HL-60 (cell line): ENCODE measurements around the gene KRT9.

Experiments used
- DNase-seq, 2 experiments: peaks; one replicate each; pipeline ENCODE4 v3.0.0-alpha.2; 2010 to 2020; ENCODE audit warnings: low read depth in 1 of 2, low spot score in 1 of 2
- H3K27ac ChIP-seq: fragments of 250-450 bp; sonication (Bioruptor Pico); replicated peaks from 2 replicates; pipeline ENCODE4 v1.5.1; 2020; ENCODE audit warnings: mild to moderate bottlenecking, moderate library complexity
- H3K27me3 ChIP-seq: fragments of 250-450 bp; sonication (Bioruptor Pico); 2 replicates; pipeline ENCODE4 v1.5.1; 2021; ENCODE audit warnings: mild to moderate bottlenecking, moderate library complexity; ENCODE audit not compliant: insufficient read depth, poor library complexity, severe bottlenecking
- H3K4me3 ChIP-seq: replicated peaks from 2 replicates; pipeline ENCODE4 v1.5.1; 2011; ENCODE audit warnings: mild to moderate bottlenecking, control low read depth, low read length; ENCODE audit not compliant: insufficient read depth
- CTCF ChIP-seq: IDR thresholded peaks from one replicate; pipeline ENCODE4 v1.5.1; 2011; ENCODE audit warnings: low read length, control low read depth, inconsistent platforms; ENCODE audit not compliant: insufficient read depth
- GABPA ChIP-seq: IDR thresholded peaks from 2 replicates; pipeline ENCODE4 v1.6.1; 2012; ENCODE audit warnings: low read depth
- POLR2AphosphoS5 ChIP-seq: IDR thresholded peaks from 2 replicates; pipeline ENCODE4 v1.6.1; 2012; ENCODE audit warnings: low read depth
- REST ChIP-seq: IDR thresholded peaks from 2 replicates; pipeline ENCODE4 v1.6.1; 2012; ENCODE audit warnings: low read depth; ENCODE audit not compliant: insufficient replicate concordance
- SPI1 ChIP-seq: IDR thresholded peaks from 2 replicates; pipeline ENCODE4 v1.6.1; 2012; ENCODE audit warnings: low read depth, mild to moderate bottlenecking, borderline replicate concordance

The KRT9 gene

GRCh38 chr17:41556306-41556705, 15.6 kb downstream of the KRT9 start:
- DNase-seq: no peak
- no peak for TF ChIP-seq CTCF
- TF ChIP-seq POLR2AphosphoS5: no peak
- no peak for TF ChIP-seq GABPA
- TF ChIP-seq SPI1: no peak
- no peak for TF ChIP-seq REST
- Histone ChIP-seq H3K27ac (no peak overlapping the region), H3K4me3 (no peak overlapping the region), H3K27me3 (peaks cover 2% of the 10 kb centered on the region)

- no peak for DNase-seq
- no peak overlapping the region for H3K4me3 ChIP-seq
- H3K27ac ChIP-seq: no peak overlapping the region
- no peak for TF ChIP-seq GABPA
- H3K27me3 ChIP-seq: peaks cover 2% of the 10 kb centered on the region
Measured at GRCh38 chr17:41555105-41555887, 16.6 kb downstream of the KRT9 start.

- TF ChIP-seq GABPA (no peak), SPI1 (no peak), POLR2AphosphoS5 (no peak), REST (no peak)
- peaks cover 2% of the 10 kb centered on the region for H3K27me3 ChIP-seq
- no peak overlapping the region for H3K4me3 ChIP-seq
Measured at GRCh38 chr17:41553987-41554680, 17.7 kb downstream of the KRT9 start.

GRCh38 chr17:41553176-41553575, 18.7 kb downstream of the KRT9 start:
- no peak for TF ChIP-seq GABPA
- no peak overlapping the region for H3K4me3 ChIP-seq
- no peak for DNase-seq
- no peak overlapping the region for H3K27ac ChIP-seq
- peaks cover under 1% of the 10 kb centered on the region for H3K27me3 ChIP-seq

More at GRCh38 chr17:41553987-41554680, 17.7 kb downstream of the KRT9 start:
- no peak for DNase-seq
- H3K27ac ChIP-seq: no peak overlapping the region

- H3K27ac ChIP-seq: no peak overlapping the region
- no peaks in the 10 kb centered on the region for H3K27me3 ChIP-seq
- TF ChIP-seq POLR2AphosphoS5 (no peak), GABPA (no peak), CTCF (no peak), REST (no peak), SPI1 (no peak)
- no peak for DNase-seq
- H3K4me3 ChIP-seq: no peak overlapping the region
Measured at GRCh38 chr17:41552455-41552854, 19.4 kb downstream of the KRT9 start.
